Tibial nerve (tissue), 4 donors: Measurements from ENCODE around the gene KRTAP20-3.

Experiments
- CTCF ChIP-seq, 5 experiments: fragments of 200-600 bp in 3 of 5; fragments of 450-650 bp in 2 of 5; sonication (generic) in 3 of 5; IDR thresholded peaks; one replicate each; pipeline ENCODE4 v1.5.1; 2016 to 2019; ENCODE audit warnings: antibody characterized with exemption in 5 of 5, mild to moderate bottlenecking in 3 of 5, moderate library complexity in 2 of 5
- EP300 ChIP-seq, 2 donors: sonication (generic); formaldehyde crosslinking; IDR thresholded peaks; one replicate each; pipeline ENCODE4 v1.6.1; 2017; ENCODE audit warnings: antibody characterized with exemption in 2 of 2, mild to moderate bottlenecking in 1 of 2

- TF ChIP-seq CTCF (IDR thresholded peaks at IDR 0.05) (no peak), EP300 (IDR thresholded peaks at IDR 0.05) (no peak)
These were observed 28.8 kb upstream of the KRTAP20-3 start, which contains the start of gene KRTAP6-1 for GRCh38 chr21:30613836-30614235.
